CD14-positive monocyte (primary cell): ENCODE measurements around the gene CABP2. TPM values are rescaled to one million over a fixed set of nuclear protein-coding genes. Genes with fewer than 3 reads are reported as not detected.
"Not testable (repeated sequence)": the region's sequence is repeated elsewhere in the genome, so short reads cannot be mapped to it uniquely, and the experiment has no call there.

Source experiments
- DNase-seq, 3 donors: peaks; one replicate each; pipeline ENCODE4 v3.0.0-alpha.2; 2011 to 2022
- H2AFZ ChIP-seq: 2 replicates; pipeline ENCODE4 v1.6.0; 2012; ENCODE audit warnings: mild to moderate bottlenecking, low read depth, low read length, inconsistent platforms; ENCODE audit not compliant: insufficient read depth, poor library complexity, severe bottlenecking
- H3K27ac ChIP-seq, 2 donors: 1 replicate in 1 of 2; 2 replicates in 1 of 2; pipeline ENCODE4 v1.5.1; 2012 to 2013; ENCODE audit warnings: low read length in 2 of 2, control low read depth in 1 of 2, inconsistent platforms in 1 of 2, low read depth in 1 of 2, mild to moderate bottlenecking in 1 of 2
- H3K27me3 ChIP-seq, 2 donors: one replicate each; pipeline versions ENCODE4 v1.6.0 to v1.6.1; 2011 to 2013; ENCODE audit warnings: low read length in 2 of 2; ENCODE audit not compliant: control insufficient read depth in 2 of 2, insufficient read depth in 2 of 2
- H3K36me3 ChIP-seq, 2 donors: replicated peaks in 1 of 2; 1 replicate in 1 of 2; 2 replicates in 1 of 2; pipeline versions ENCODE4 v1.5.1 to v1.6.1; 2012 to 2013; ENCODE audit warnings: low read length in 2 of 2, control low read depth in 1 of 2, inconsistent platforms in 1 of 2, mild to moderate bottlenecking in 1 of 2; ENCODE audit not compliant: insufficient read depth in 2 of 2, control insufficient read depth in 1 of 2
- H3K4me1 ChIP-seq, 2 donors: 1 replicate in 1 of 2; 2 replicates in 1 of 2; pipeline versions ENCODE4 v1.5.1 to v1.6.1; 2012 to 2013; ENCODE audit warnings: low read length in 2 of 2, control low read depth in 1 of 2, inconsistent platforms in 1 of 2, mild to moderate bottlenecking in 1 of 2, moderate library complexity in 1 of 2; ENCODE audit not compliant: insufficient read depth in 2 of 2, control insufficient read depth in 1 of 2
- H3K4me2 ChIP-seq: replicated peaks from 2 replicates; pipeline ENCODE3; 2012; ENCODE audit warnings: low read length, moderate library complexity, mild to moderate bottlenecking; ENCODE audit not compliant: poor library complexity, severe bottlenecking; ENCODE audit errors: extremely low read depth
- H3K4me3 ChIP-seq, 3 experiments: fragments of 200-600 bp in 1 of 3; sonication (generic) in 1 of 3; replicated peaks in 1 of 3; 1 replicate in 2 of 3; 2 replicates in 1 of 3; pipeline ENCODE4 v1.5.1; 2011 to 2013; ENCODE audit warnings: low read length in 3 of 3, mild to moderate bottlenecking in 3 of 3, control low read depth in 2 of 3, low read depth in 2 of 3, inconsistent platforms in 1 of 3, moderate library complexity in 1 of 3
- H3K79me2 ChIP-seq: 2 replicates; pipeline ENCODE4 v1.6.0; 2012; ENCODE audit warnings: mild to moderate bottlenecking, control low read depth, inconsistent platforms, low read length, moderate library complexity; ENCODE audit not compliant: insufficient read depth
- H3K9ac ChIP-seq: 2 replicates; pipeline ENCODE4 v1.6.0; 2017; ENCODE audit warnings: low read length, mild to moderate bottlenecking; ENCODE audit not compliant: insufficient read depth, poor library complexity, severe bottlenecking
- H3K9me3 ChIP-seq, 2 donors: replicated peaks in 1 of 2; 1 replicate in 1 of 2; 2 replicates in 1 of 2; pipeline versions ENCODE4 v1.5.1 to v1.6.1; 2012 to 2013; ENCODE audit warnings: low read length in 2 of 2, control low read depth in 1 of 2; ENCODE audit not compliant: control insufficient read depth in 1 of 2, insufficient read depth in 1 of 2
- H4K20me1 ChIP-seq: 2 replicates; pipeline ENCODE4 v1.6.0; 2012; ENCODE audit warnings: mild to moderate bottlenecking, low read length, control low read depth, moderate library complexity; ENCODE audit not compliant: insufficient read depth
- H3K27ac Mint-ChIP-seq, 7 donors: one replicate each; pipeline ENCODE4 v1.8.0; 2020; ENCODE audit warnings: mild to moderate bottlenecking in 7 of 7, mixed read lengths in 7 of 7, moderate library complexity in 6 of 7, inconsistent platforms in 2 of 7
- H3K27me3 Mint-ChIP-seq, 3 donors: one replicate each; pipeline ENCODE4 v1.8.0; 2021 to 2022; ENCODE audit warnings: low read depth in 3 of 3, mild to moderate bottlenecking in 3 of 3, mixed read lengths in 3 of 3, moderate library complexity in 3 of 3, inconsistent platforms in 1 of 3
- H3K36me3 Mint-ChIP-seq, 2 donors: one replicate each; pipeline ENCODE4 v1.8.0; 2020; ENCODE audit warnings: mixed read lengths in 2 of 2, inconsistent platforms in 1 of 2, mild to moderate bottlenecking in 1 of 2
- H3K4me1 Mint-ChIP-seq: one replicate; pipeline ENCODE4 v1.8.0; 2020; ENCODE audit warnings: mild to moderate bottlenecking, mixed read lengths
- H3K4me3 Mint-ChIP-seq, 2 donors: one replicate each; pipeline ENCODE4 v1.8.0; 2020; ENCODE audit warnings: mild to moderate bottlenecking in 2 of 2, mixed read lengths in 2 of 2, moderate library complexity in 1 of 2
- H3K9me3 Mint-ChIP-seq, 7 donors: one replicate each; pipeline ENCODE4 v1.8.0; 2020 to 2022; ENCODE audit warnings: mixed read lengths in 7 of 7, mild to moderate bottlenecking in 6 of 7, moderate library complexity in 6 of 7, inconsistent platforms in 2 of 7
- CTCF ChIP-seq: fragments of 200-600 bp; IDR thresholded peaks from one replicate; pipeline ENCODE4 v1.8.0; 2022; ENCODE audit warnings: antibody characterized with exemption, mild to moderate bottlenecking
- WGBS: methylation state at CpG from one replicate; pipeline ENCODE4 v1.1.5; 2013; ENCODE audit warnings: missing lambda C conversion rate; ENCODE audit not compliant: insufficient coverage; 5-methylcytosine and 5-hydroxymethylcytosine counted together
- intact Hi-C, 2 donors: fragments of 100-400 bp; cut with micrococcal nuclease; formaldehyde crosslinking; loops; one replicate each; pipeline versions ENCODE4 v1.15.0 to v1.15.1; 2023
- polyA plus RNA-seq, 3 donors: library from polyadenylated mRNA; depleted of rRNA in 1 of 3; unstranded in 2 of 3; stranded (reverse) in 1 of 3; fragments of 300-500 nt in 2 of 3; fragments of >200 nt in 1 of 3; fragmentation: Illumina TruSeq in 2 of 3; gene quantifications; 1 replicate in 2 of 3; 2 replicates in 1 of 3; pipeline ENCODE4 v1.2.3, GENCODE V29; 2012 to 2021

Gene CABP2
- polyA plus RNA-seq, 3 donors = not detected

GRCh38 chr11:67489203-67489884 lies 33.9 kb downstream of the CABP2 start:
- H3K36me3 Mint-ChIP-seq = peaks cover 62 to 77% of the 10 kb centered on the region in 2 donors
- peaks cover 0 to 2% (median 0%) of the 10 kb centered on the region in 3 donors for H3K27me3 Mint-ChIP-seq
- DNase-seq = no peak
- no peak for TF ChIP-seq CTCF
- peaks cover 21% of the 10 kb centered on the region for H3K4me1 Mint-ChIP-seq
- no peaks in the 10 kb centered on the region for H3K9me3 ChIP-seq
- H2AFZ ChIP-seq = no peak overlapping the region
- H4K20me1 ChIP-seq = peaks cover 92% of the 10 kb centered on the region
- no peak overlapping the region for H3K27ac Mint-ChIP-seq
- no peak overlapping the region for H3K4me3 ChIP-seq
- H3K4me1 ChIP-seq = peaks cover 21 to 22% of the 10 kb centered on the region in 2 donors
- H3K4me2 ChIP-seq = no peak overlapping the region
- intact Hi-C loops = no loop called here
- 94% methylated on average over 23 of the region's 25 CpGs for whole genome bisulfite sequencing
- no peaks in the 10 kb centered on the region for H3K27me3 ChIP-seq
- no peaks in the 10 kb centered on the region for H3K9me3 Mint-ChIP-seq
- H3K4me3 Mint-ChIP-seq = no peak overlapping the region
- no peak overlapping the region for H3K27ac ChIP-seq
- H3K36me3 ChIP-seq = peaks cover 64 to 80% of the 10 kb centered on the region in 2 donors
- H3K9ac ChIP-seq = no peak overlapping the region
- peaks cover 32% of the 10 kb centered on the region for H3K79me2 ChIP-seq

GRCh38 chr11:67486481-67487195 lies 36.6 kb downstream of the CABP2 start:
- Histone ChIP-seq H3K9ac (no peak overlapping the region), H3K4me1 (peaks cover 43 to 46% of the 10 kb centered on the region in 2 donors), H3K79me2 (peaks cover 40% of the 10 kb centered on the region), H3K4me2 (no peak overlapping the region), H2AFZ (no peak overlapping the region), H3K4me3 (no peak overlapping the region), H3K36me3 (peaks cover 39 to 53% of the 10 kb centered on the region in 2 donors), H3K9me3 (no peaks in the 10 kb centered on the region), H4K20me1 (peaks cover 77% of the 10 kb centered on the region), H3K27me3 (no peaks in the 10 kb centered on the region), H3K27ac (no peak overlapping the region)
- Mint-ChIP-seq H3K27ac (peak overlapping the region in 3 of 7 donors; percentile 4 to 37 (median 8)), H3K27me3 (peaks cover 0 to 2% (median 0%) of the 10 kb centered on the region in 3 donors), H3K4me1 (peaks cover 40% of the 10 kb centered on the region), H3K4me3 (no peak overlapping the region), H3K36me3 (peaks cover 50 to 55% of the 10 kb centered on the region in 2 donors), H3K9me3 (peaks cover 0 to 7% (median 2%) of the 10 kb centered on the region in 7 donors)
- TF ChIP-seq CTCF = no peak
- no peak for DNase-seq
- 93% methylated on average over 18 of the region's 20 CpGs for whole genome bisulfite sequencing
- intact Hi-C loops = no loop called here

GRCh38 chr11:67485873-67486361 lies 37.3 kb downstream of the CABP2 start:
- H3K27me3 ChIP-seq, H3K9ac ChIP-seq, H3K27me3 Mint-ChIP-seq, DNase-seq, intact Hi-C loops, H3K4me2 ChIP-seq, H3K9me3 ChIP-seq, H3K4me3 ChIP-seq, H2AFZ ChIP-seq, H3K9me3 Mint-ChIP-seq, H3K4me3 Mint-ChIP-seq, H3K27ac ChIP-seq: not testable (repeated sequence)
- Mint-ChIP-seq H3K36me3 (peaks cover 46 to 48% of the 10 kb centered on the region in 2 donors), H3K4me1 (peaks cover 40% of the 10 kb centered on the region), H3K27ac (peak overlapping the region in 5 of 7 donors; percentile 4 to 56 (median 36))
- WGBS = 69% methylated on average over 4 of the region's 7 CpGs
- peaks cover 32 to 46% of the 10 kb centered on the region in 2 donors for H3K36me3 ChIP-seq
- peaks cover 40% of the 10 kb centered on the region for H3K79me2 ChIP-seq
- peaks cover 44 to 48% of the 10 kb centered on the region in 2 donors for H3K4me1 ChIP-seq
- peaks cover 70% of the 10 kb centered on the region for H4K20me1 ChIP-seq
